Mesendoderm (in vitro differentiated cells): Measurements from ENCODE around the gene TMEM145.
A peak's percentile ranks its signal among the peaks of the same experiment; 100 is the strongest.
"Not testable (repeated sequence)": the region's sequence is repeated elsewhere in the genome, so short reads cannot be mapped to it uniquely, and the experiment has no call there.

Experiments used
- DNase-seq: peaks from one replicate; pipeline ENCODE4 v3.0.0; 2013
- H2AK5ac ChIP-seq: 2 replicates; pipeline ENCODE4 v1.6.1; 2013; ENCODE audit warnings: low read length, inconsistent platforms
- H2BK120ac ChIP-seq: 2 replicates; pipeline ENCODE4 v1.6.1; 2013; ENCODE audit warnings: low read depth, mild to moderate bottlenecking, low read length, moderate library complexity, mixed read lengths
- H2BK15ac ChIP-seq: replicated peaks from 2 replicates; pipeline ENCODE4 v1.6.1; 2013; ENCODE audit warnings: low read depth, mild to moderate bottlenecking, moderate library complexity
- H2BK5ac ChIP-seq: 2 replicates; pipeline ENCODE4 v1.6.1; 2013; ENCODE audit warnings: low read length, inconsistent platforms
- H3K18ac ChIP-seq: 2 replicates; pipeline ENCODE4 v1.6.1; 2013; ENCODE audit warnings: mild to moderate bottlenecking, low read length, mixed read lengths
- H3K23ac ChIP-seq: one replicate; pipeline ENCODE4 v1.6.1; 2013; ENCODE audit warnings: low read length
- H3K27ac ChIP-seq: 2 replicates; pipeline ENCODE4 v1.5.1; 2013; ENCODE audit warnings: low read depth, mild to moderate bottlenecking, inconsistent platforms, low read length, moderate library complexity
- H3K27me3 ChIP-seq: 2 replicates; pipeline ENCODE4 v1.6.1; 2013; ENCODE audit warnings: low read length, control low read depth, mild to moderate bottlenecking, inconsistent platforms; ENCODE audit not compliant: insufficient read depth, poor library complexity
- H3K36me3 ChIP-seq: 2 replicates; pipeline ENCODE4 v1.6.1; 2013; ENCODE audit warnings: low read length, inconsistent platforms; ENCODE audit not compliant: control insufficient read depth, insufficient read depth
- H3K4ac ChIP-seq: one replicate; pipeline ENCODE4 v1.6.1; 2013; ENCODE audit warnings: low read depth, mild to moderate bottlenecking, low read length, moderate library complexity
- H3K4me1 ChIP-seq: 2 replicates; pipeline ENCODE4 v1.6.1; 2013; ENCODE audit warnings: low read depth, low read length, inconsistent platforms; ENCODE audit not compliant: control insufficient read depth
- H3K4me2 ChIP-seq: 2 replicates; pipeline ENCODE4 v1.6.1; 2013; ENCODE audit warnings: low read length
- H3K4me3 ChIP-seq: 2 replicates; pipeline ENCODE4 v1.5.1; 2013; ENCODE audit warnings: mild to moderate bottlenecking, low read length
- H3K56ac ChIP-seq: one replicate; pipeline ENCODE4 v1.6.1; 2013; ENCODE audit warnings: low read length
- H3K79me1 ChIP-seq: 2 replicates; pipeline ENCODE4 v1.6.1; 2013; ENCODE audit warnings: low read length, inconsistent platforms
- H3K79me2 ChIP-seq: 2 replicates; pipeline ENCODE4 v1.6.1; 2013; ENCODE audit warnings: mild to moderate bottlenecking, low read length; ENCODE audit not compliant: control insufficient read depth, insufficient read depth
- H3K9ac ChIP-seq: 2 replicates; pipeline ENCODE4 v1.6.1; 2013; ENCODE audit warnings: low read length, inconsistent platforms
- H4K5ac ChIP-seq: one replicate; pipeline ENCODE4 v1.6.1; 2013; ENCODE audit warnings: low read length
- H4K8ac ChIP-seq: one replicate; pipeline ENCODE4 v1.6.1; 2013; ENCODE audit warnings: low read depth, mild to moderate bottlenecking, control low read depth, low read length, moderate library complexity
- WGBS: extraction: QIAGEN DNeasy Blood & Tissue Kit; methylation state at CpG from one replicate; pipeline ENCODE4 v1.1.7; 2013; ENCODE audit warnings: low lambda C conversion rate, missing lambda C conversion rate; ENCODE audit not compliant: insufficient coverage; ENCODE audit errors: extremely low coverage; 5-methylcytosine and 5-hydroxymethylcytosine counted together

TMEM145 gene

GRCh38 chr19:42339922-42340321, 26.8 kb downstream of the TMEM145 start:
- H4K5ac ChIP-seq, H3K27ac ChIP-seq, H3K23ac ChIP-seq, H2BK15ac ChIP-seq, H2AK5ac ChIP-seq, H4K8ac ChIP-seq, H2BK5ac ChIP-seq, H3K9ac ChIP-seq, DNase-seq, H3K56ac ChIP-seq, H3K27me3 ChIP-seq, H3K36me3 ChIP-seq, H3K79me1 ChIP-seq, H3K79me2 ChIP-seq, H3K4me2 ChIP-seq, H3K4me1 ChIP-seq, H2BK120ac ChIP-seq, H3K4ac ChIP-seq, H3K18ac ChIP-seq, H3K4me3 ChIP-seq: not testable (repeated sequence)
- no CpG with 5 or more reads among the region's 4 CpGs for WGBS

DNA sequence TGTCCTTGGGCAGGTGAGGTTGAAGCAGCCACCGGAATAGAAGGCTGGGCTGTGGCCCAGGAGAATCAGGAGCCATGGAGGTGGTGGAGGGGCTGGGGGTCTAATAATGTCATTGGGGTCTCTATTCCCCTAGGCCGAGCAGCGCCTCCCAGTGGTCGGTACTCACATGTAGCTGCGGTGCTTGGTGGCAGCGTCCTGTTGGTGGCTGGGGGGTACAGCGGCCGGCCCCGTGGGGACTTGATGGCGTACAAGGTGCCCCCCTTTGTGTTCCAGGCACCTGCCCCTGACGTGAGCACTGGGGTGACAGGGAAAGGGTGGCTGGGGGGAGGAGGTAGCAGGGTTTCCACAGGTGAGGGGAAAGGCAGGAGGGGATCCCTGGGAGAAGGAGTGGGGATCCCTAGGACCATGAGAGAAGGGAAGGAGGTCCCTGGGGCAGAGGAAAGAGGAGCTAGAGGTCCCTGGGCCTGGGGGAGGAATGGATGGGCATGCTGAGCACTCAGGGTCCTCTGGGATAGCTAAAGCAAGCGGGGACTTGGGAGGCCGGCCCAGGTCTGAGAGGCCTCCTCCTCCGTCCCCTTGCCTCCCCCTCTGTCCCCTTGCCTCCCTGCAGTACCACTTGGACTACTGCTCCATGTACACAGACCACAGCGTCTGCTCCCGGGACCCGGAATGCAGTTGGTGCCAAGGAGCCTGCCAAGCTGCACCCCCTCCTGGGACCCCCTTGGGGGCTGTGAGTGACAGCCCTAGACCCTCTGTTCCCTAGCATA, 30.4 kb downstream of the TMEM145 start:
- Histone ChIP-seq H3K4me1 (no peaks in the 10 kb centered on the region), H3K36me3 (no peaks in the 10 kb centered on the region), H3K23ac (no peak overlapping the region), H3K56ac (no peak overlapping the region), H3K4ac (no peak overlapping the region), H3K4me3 (no peak overlapping the region), H2BK15ac (no peak overlapping the region), H3K27ac (no peak overlapping the region), H4K5ac (no peak overlapping the region), H4K8ac (no peak overlapping the region), H2AK5ac (no peak overlapping the region), H3K27me3 (no peaks in the 10 kb centered on the region), H3K4me2 (no peak overlapping the region), H2BK120ac (no peak overlapping the region), H3K18ac (no peak overlapping the region), H3K79me1 (no peaks in the 10 kb centered on the region), H3K79me2 (no peaks in the 10 kb centered on the region), H3K9ac (no peak overlapping the region), H2BK5ac (no peak overlapping the region)
- no CpG with 5 or more reads among the region's 17 CpGs for WGBS
- DNase-seq = peak; percentile 28

GRCh38 chr19:42344336-42344893, 31.3 kb downstream of the TMEM145 start:
- Histone ChIP-seq H2AK5ac (no peak overlapping the region), H3K18ac (no peak overlapping the region), H3K9ac (no peak overlapping the region), H4K5ac (no peak overlapping the region), H3K27ac (no peak overlapping the region), H3K4ac (no peak overlapping the region), H3K4me2 (no peak overlapping the region), H3K56ac (no peak overlapping the region), H3K79me1 (no peaks in the 10 kb centered on the region), H2BK5ac (no peak overlapping the region), H3K23ac (no peak overlapping the region), H3K79me2 (no peaks in the 10 kb centered on the region), H2BK120ac (no peak overlapping the region), H3K27me3 (no peaks in the 10 kb centered on the region), H3K36me3 (no peaks in the 10 kb centered on the region), H3K4me3 (no peak overlapping the region), H2BK15ac (no peak overlapping the region), H3K4me1 (no peaks in the 10 kb centered on the region), H4K8ac (no peak overlapping the region)
- DNase-seq = no peak
- no CpG with 5 or more reads among the region's 18 CpGs for WGBS

DNA sequence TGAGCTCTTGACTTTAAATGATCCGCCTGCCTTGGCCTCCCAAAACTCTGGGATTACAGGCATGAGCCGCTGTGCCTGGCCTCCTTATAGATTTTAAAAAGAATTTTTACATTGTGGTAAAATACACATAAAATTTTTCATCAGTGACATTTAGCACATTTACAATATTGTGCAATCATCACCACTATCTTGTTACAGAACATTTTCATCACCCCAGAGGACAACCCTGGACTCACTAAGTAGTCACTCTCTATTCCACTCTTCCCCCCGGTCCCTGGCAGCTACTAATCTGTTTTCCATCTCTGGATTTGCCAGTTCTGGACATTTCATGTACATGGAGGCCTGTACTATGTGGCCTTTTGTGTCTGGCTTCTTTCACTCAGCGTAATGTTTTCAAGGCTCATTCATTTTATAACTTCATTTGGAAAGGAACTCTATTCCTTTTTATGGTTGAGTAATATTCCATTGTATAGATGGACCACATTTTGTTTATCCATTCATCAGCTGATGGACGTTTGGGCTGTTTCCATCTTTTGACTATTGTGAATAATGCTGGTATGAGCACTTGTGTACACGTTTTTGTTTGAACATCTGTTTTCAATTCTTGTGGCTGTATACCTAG, 32.2 kb downstream of the TMEM145 start:
- Histone ChIP-seq H3K18ac (no peak overlapping the region), H3K4me2 (no peak overlapping the region), H3K79me2 (no peaks in the 10 kb centered on the region), H3K27me3 (no peaks in the 10 kb centered on the region), H3K9ac (no peak overlapping the region), H3K4ac (no peak overlapping the region), H3K56ac (no peak overlapping the region), H3K23ac (no peak overlapping the region), H3K4me3 (no peak overlapping the region), H2BK15ac (no peak overlapping the region), H2AK5ac (no peak overlapping the region), H2BK120ac (no peak overlapping the region), H4K5ac (no peak overlapping the region), H3K4me1 (no peaks in the 10 kb centered on the region), H3K36me3 (no peaks in the 10 kb centered on the region), H4K8ac (no peak overlapping the region), H2BK5ac (no peak overlapping the region), H3K27ac (no peak overlapping the region), H3K79me1 (no peaks in the 10 kb centered on the region)
- no CpG with 5 or more reads among the region's 6 CpGs for WGBS
- DNase-seq = no peak

DNA sequence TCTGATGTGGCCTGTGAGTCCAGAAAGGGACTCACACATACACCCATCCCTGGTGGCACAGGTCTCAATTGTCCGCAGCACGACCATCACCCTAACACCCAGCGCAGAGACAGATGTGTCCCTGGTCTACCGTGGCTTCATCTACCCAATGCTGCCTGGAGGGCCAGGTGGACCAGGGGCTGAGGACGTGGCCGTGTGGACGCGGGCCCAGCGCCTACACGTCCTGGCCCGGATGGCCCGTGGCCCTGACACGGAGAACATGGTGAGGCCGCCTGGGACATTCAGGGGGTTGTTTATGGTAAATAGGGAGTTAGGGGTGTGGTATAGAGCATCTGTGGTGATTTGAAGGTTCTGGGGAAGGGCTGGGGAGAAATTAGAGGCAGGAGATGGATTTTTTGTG, 35.1 kb downstream of the TMEM145 start:
- H3K27ac ChIP-seq = no peak overlapping the region
- H3K4me2 ChIP-seq = no peak overlapping the region
- no peak overlapping the region for H2AK5ac ChIP-seq
- no peaks in the 10 kb centered on the region for H3K4me1 ChIP-seq
- no peak overlapping the region for H4K8ac ChIP-seq
- H3K56ac ChIP-seq = no peak overlapping the region
- no peak overlapping the region for H4K5ac ChIP-seq
- no peak overlapping the region for H2BK120ac ChIP-seq
- no peak overlapping the region for H3K4ac ChIP-seq
- no peak overlapping the region for H3K4me3 ChIP-seq
- H3K79me2 ChIP-seq = no peaks in the 10 kb centered on the region
- H3K27me3 ChIP-seq = no peaks in the 10 kb centered on the region
- no peak for DNase-seq
- H3K9ac ChIP-seq = no peak overlapping the region
- H2BK5ac ChIP-seq = no peak overlapping the region
- no CpG with 5 or more reads among the region's 14 CpGs for WGBS
- no peak overlapping the region for H2BK15ac ChIP-seq
- H3K36me3 ChIP-seq = no peaks in the 10 kb centered on the region
- no peak overlapping the region for H3K18ac ChIP-seq
- H3K79me1 ChIP-seq = no peaks in the 10 kb centered on the region
- H3K23ac ChIP-seq = no peak overlapping the region
